D341Med (cell line): ENCODE results near the gene PVRIG.
A peak's percentile ranks its signal among the peaks of the same experiment; 100 is the strongest.
"Not testable (repeated sequence)": the region's sequence is repeated elsewhere in the genome, so short reads cannot be mapped to it uniquely, and the experiment has no call there.

ENCODE experiments used
- DNase-seq: peaks from one replicate; pipeline ENCODE4 v3.0.0; 2012; ENCODE audit warnings: low spot score

The PVRIG gene

DNA sequence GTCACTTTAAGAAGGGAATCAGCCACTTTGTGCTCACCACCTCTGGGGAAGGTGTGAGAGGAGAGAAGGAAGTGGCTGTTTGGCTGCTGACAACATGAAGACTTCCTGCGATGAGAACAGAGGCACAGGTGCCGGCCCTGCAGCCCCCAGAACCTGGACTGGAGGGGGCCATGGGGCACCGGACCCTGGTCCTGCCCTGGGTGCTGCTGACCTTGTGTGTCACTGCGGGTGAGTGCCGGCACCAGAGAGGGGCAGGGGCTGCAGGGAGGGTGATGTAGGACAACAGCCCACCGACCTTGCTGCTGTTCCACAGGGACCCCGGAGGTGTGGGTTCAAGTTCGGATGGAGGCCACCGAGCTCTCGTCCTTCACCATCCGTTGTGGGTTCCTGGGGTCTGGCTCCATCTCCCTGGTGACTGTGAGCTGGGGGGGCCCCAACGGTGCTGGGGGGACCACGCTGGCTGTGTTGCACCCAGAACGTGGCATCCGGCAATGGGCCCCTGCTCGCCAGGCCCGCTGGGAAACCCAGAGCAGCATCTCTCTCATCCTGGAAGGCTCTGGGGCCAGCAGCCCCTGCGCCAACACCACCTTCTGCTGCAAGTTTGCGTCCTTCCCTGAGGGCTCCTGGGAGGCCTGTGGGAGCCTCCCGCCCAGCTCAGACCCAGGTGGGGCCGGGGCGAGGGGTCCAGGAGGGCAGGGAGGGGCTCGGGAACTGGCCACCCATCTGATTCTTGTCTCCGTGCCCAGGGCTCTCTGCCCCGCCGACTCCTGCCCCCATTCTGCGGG, at the start of gene PVRIG:
PVRIG (plus strand) TSS at position 149 of the 785 bp plus-strand sequence; CDS start at position 171, 22 bp downstream.
- DNase-seq: not testable (repeated sequence)

DNA sequence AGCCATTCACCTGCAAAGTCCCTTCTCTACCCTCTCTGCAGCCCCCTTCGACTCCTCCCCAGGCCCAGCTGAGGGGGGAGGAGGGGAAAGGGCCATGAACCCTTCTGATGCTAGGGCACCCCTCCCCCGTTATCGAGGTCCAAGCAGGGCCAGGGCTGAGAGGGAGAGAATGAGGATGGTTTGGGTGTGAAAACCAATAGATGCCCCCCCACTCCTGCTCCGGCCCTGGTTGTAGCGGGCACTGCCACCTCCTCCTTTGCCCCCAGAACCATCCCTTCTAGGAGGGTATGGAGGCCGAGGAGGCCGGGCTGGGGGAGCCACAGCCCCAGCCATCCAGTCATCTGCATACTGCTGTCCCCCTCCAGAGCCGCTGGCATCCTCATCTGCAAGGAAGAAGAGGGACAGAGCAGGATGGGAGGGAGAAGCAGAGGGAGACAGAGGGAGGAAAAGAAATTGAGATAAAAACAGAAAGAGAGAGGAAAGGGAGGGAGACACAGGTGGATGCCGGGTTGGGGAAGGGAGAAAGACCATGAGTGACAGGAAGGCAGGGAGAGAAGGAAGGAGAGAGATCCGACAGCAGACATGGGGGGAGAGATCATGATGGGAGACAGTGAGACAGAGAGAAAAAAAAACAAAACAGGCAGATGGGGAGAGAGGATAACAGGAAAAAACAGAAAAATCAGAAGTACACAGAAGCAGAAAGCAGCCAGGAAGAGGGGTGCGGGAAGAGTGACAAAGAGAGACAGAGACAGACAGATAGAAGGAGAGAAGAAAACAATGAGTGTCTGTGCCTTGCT, 49.5 kb upstream of the PVRIG start:
- no peak for DNase-seq

DNA sequence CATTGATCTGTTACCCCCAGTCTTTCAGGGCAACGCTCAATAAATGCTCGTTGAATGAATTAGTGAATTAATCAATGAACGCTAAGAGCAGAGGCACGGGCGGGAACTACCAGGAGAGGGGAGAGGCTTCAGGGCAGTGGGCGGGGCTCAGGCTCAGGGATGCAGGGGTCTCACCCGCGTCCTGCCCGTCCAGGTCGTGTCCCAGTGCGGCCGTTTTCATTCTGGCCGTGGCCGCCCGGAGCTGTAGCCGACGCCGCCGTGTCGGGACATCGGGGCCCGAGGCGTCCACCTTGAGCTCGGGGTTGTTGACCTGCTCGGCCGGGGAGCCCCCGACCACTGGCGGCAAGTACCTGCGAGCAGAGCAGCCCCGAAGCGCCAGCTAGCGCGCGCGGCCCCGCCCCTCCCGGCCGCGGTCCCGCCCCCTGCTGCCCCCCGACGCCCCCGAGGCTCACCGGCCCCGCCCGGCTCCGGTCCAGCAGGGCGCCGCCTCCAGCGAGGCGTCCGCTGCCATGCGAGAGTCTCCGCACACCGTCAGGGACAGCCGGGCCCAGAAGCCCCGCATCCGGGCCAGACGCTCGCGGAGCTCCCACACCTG, 48.6 kb upstream of the PVRIG start:
- no peak for DNase-seq

DNA sequence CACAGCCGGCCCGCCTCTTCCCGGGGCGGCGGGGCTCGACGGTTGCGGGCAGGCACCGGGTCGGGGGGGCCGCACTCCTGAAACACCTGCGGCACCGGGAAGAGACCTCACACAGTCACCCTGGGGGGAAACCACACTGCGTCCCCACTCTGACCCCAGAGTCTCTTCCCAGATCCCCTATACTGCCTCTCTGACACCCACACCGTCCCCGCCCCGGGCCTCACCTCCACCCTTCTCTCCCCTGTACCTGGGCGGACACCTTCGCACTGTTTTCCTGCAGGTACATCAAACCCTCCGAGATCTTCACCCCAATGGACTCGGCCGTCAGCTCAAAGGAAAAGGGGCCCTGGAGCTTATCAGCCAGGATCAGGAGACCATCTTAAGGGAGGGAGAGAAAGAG, 47.9 kb upstream of the PVRIG start:
- no peak for DNase-seq

DNA sequence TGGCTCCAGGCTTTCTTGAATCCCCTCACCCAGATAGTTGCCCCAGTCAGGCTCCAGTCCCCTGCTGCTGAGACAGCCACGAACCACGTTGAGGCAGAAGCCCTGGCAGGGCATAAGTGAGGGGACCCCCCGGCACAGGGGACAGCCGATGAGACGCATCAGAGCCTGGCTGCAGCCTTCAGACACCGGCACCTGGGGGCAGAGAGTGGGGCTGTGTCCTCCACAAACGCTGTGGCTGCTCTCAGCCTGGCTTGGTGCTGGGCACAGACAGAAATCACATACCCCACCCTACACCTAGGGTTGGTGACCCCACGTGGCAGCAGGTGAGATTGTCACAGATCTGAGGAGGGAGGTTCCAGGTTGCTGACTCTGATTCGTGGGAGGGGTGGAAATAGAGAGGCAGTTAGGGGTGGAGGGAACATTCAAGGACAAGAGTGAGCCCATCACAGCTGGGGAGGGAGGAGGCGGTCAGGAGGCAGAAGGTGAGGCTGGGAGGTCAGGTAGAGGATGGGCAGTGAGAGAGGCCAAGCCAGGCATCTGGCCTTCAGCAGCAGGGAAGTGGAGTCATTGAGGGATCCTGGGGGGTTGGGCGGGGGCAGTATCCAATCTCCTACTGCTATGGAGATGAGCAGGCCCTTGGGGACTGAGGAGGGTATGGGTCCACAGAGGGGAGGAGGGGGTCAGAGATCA, 45.8 kb upstream of the PVRIG start:
- no peak for DNase-seq

DNA sequence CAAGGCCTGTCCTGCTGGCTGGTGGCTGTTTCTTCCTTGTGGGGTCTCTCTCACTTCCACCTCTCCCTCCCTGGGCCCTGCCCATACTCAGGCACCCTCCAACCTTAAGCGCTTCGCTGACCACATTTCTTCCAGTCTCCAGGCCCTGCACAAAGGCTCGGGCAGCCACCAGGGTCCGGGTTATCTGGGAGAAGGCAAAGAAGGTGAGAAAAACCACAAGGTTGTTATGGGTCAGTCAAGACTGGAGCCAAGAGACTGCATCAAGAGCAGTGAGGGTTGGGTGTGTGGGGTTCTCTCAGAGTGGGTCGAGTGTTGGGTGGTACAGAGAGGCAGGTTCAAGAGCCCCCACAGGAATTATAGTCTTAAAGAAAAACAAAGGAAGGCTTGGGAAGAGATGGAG, 45.2 kb upstream of the PVRIG start:
- DNase-seq: no peak

DNA sequence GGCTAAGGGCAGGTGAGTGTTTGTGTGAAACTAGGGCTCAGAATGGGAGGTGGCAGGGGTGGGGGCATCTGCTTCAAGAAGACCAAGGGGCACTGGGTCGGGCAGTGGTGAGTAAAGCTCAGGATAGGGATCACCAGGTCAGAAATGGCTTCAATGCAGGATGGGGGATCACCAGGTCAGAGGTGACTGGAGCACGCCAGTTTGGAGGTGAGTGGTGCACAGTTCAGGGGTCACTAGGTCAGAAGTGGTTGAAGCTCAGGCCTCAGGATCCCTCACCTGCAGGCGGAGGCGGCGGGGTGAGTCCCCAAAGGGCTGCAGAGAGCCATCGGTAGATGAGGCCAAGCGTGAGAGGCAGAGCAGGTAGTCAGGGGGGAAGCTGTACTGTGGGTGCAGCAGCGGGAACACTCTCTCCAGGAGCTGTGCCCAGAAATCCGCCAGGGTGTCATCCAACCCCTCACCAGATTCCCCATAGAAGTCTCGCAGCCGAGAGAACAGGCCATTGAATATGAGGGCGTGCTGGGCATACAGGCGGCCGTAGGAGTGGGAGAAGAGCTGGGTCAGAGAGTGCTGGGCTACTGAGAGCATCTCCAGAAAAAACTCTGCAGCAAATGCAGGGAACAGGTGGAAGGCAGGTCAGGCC, 44.3 kb upstream of the PVRIG start:
- DNase-seq: no peak

DNA sequence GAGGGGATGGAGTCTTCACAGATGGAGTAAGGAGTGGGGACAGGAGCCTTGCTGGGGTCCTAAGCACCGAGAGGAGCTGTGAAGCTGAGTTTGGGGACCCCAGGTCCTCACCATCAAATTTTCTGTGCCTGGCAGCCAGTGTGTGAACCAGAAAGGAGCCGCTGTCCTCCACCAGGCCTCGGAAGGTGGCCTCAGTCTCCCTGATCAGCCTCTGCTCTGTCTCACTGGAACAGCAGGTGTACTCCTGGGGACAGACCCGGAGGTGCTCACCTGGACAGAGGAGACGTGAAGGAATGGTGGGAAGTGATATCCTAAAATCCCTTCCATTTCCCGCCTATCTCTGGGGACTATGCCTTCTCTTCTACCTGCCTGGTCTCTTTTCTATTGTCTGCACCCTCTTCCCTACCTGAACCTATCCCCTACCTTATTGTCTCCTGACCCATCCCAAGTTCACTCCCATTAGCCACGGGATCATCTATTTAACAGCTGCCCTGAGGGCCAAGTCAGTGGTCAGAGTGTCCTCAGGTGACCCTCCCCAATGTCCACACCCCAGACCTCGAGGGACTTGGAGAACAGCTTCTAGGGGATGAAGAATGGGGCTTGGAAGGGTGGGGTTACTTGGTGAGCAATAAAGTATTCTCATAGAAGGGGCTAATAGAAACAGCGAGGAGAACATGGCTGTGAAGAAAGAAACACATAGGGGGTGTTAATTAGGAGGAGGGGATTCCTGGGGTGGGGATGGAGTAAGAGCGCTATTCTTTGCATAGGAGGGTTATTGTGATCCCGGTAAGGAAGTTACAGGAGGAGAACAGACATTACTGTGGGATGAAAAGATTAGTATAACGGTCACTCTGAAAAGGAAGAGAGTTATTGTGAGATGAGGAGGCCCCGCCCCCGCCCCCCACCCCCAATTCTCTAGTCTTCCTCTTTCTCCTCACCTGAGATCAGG, 43.4 kb upstream of the PVRIG start:
- DNase-seq: peak; percentile 18

DNA sequence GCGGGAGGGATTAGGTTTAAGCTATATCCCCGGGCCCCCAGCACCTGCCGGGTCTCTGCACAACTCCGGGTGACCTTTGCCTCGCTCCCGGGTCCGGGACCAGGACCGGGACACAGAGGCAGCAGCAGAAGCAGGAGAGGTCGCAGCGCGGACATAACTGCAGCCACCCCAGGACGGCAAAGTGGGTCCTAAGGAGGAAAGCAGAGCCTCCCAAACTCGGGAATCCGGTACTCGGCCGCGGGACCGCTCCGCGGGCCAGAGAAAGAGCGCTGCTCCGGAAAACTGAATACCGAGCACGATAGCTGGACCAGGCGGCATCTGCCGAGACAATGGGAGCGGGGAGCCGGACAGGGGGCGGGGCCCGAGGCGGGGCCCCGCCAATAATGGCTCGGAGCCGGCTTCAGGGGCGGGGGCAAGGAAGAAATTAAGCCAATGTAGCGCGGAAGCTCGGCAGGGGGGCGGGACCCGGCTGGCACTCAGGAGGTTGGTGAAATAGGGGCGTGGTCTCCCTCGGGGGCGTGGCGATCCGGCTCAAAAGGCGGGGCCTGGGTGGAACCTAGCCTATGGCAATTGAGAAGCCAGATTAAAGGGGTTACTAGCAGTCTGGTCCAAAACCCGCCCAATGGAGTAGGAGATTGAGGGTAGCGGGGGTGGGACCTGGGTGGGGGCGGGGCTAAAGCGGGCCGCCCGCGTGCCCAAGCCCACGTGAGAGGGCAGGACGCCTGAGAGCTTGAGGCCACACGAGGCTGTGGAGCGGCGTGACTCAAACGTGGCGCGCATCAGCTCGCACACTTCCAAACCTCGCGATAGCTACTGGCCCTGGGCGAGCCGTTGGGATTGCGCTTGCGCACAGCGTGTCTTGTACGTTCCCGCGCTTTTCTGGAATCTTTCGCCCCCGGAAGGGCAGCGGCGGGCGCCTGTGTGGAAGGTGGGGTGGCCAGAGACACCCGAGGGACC, 42.4 kb upstream of the PVRIG start, which contains the start of the genes GPC2 and STAG3:
GPC2 (minus strand) TSS at position 337 of the 957 bp plus-strand sequence; CDS start at position 155, 182 bp downstream.
STAG3 (plus strand) TSS at position 874 of the 957 bp plus-strand sequence. CDS start 2,639 bp downstream, outside the sequence.
- DNase-seq: peak; percentile 89

DNA sequence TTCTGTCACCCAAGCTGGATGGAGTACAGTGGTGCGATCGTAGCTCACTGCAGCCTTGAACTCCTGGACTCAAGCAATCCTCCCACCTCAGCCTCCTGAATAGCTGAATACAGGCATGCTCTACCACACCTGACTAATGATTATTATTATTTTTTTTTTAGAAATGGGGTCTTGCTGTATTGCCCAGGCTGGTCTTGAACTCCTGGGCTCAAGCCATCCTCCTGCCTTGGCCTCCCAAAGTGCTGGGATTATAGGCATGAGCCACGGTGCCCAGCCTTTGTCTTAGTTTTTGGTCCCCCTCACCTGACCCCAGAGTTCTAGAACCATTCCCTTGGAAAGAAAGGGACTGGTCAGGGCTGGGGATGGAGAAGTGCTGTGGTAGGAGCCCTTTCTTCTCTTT, 39.7 kb upstream of the PVRIG start:
- not testable (repeated sequence) for DNase-seq

DNA sequence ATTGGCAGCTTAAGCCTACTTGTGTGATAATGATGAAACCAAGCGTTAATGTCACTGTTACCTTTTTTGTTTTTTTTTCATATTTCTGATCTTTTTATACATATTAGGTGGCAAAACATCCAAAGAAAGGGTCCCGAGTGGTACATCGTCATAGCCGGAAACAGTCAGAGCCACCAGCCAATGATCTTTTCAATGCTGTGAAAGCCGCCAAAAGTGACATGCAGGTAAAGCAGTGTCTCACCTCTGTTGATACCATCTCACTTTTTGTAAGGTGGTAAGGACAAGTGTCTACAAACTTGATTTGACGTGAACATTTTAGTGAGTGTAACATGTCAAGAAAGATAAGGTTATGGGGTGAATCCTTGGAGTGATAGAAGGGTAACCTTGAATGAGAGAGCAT, 37.1 kb upstream of the PVRIG start:
- DNase-seq: not testable (repeated sequence)

DNA sequence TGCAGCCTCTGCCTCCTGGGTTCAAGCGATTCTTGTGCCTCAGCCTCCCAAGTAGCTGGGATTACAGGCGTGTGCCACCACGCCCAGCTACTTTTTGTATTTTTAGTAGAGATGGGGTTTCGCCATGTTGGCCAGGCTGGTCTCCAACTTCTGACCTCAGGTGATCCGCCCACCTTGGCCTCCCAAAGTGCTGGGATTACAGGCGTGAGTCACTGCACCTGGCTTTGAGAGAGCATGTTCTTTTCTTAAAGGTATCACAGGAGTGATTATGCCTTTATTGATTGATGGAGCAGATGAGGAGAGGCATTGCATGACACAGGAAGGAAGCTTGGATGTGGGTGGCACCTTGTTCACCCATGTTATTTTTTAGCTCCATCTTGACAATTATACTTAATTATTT, 36.7 kb upstream of the PVRIG start:
- DNase-seq: not testable (repeated sequence)

DNA sequence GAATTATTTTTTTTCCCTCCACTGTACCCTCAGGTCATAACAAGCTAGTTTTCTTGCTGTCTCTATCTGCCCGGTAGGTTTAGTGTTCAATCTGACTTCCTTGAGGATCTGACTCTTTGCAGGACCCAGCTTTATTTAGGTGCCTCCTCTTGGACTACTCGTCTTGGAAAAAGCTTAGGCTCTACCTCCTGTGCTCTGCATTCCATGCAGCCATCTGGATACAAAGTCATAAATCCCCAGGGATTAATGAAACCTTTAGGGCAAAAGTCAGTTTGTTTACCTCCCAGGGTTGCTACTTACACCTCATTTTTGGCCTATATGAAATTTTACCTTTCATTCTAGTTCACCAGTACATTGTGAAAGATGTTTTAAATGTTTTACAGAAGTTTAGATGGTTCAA, 34.0 kb upstream of the PVRIG start:
- no peak for DNase-seq

DNA sequence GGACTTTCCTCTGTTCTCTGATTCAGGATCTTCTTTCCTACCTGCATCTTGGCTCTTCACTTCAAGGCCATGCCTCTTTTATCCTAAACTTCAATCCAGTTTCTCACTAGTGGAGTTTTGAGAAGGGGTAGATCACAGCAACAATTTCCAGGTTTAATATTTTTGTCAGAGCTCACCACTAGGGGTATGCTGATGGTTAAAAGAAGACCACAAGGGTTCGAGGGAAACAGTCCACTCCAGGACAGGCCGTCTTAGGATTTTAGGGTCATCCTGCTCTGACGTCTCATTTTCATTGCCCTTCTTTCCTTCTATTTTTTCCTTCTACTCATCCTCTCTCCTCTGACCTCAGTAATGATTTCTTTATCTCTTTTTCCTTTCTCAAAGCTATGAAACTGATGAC, 30.7 kb upstream of the PVRIG start:
- DNase-seq: no peak

DNA sequence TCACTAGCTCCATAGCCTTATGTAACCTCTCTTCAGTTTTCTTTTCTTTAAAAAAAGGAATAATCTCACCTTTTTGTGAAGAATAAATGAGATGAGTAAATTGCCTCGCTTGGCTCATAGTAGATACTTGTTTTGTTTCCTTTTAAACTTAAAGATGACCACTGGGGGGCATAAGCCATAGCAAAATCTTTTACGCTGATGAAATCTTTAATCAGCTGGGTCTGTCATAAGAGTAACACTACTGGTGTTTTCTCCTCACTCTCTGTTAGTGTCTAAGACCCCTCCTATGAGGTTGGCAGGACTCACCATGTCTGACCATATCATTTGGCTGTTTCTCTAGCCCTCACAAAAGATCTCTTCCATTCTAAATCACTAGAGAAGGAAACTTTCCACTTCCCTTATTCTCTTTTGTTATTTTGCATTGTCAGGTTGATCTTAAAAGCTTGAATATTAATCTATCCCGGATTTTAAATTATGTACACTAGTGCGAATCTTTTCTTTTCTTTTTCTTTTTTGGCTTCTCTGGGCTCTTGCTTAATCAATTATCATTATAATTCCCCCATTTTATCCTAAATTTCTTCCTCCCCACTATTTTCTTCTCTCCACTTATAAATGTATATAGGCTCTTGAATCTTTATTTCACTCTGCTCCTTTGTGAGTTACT, 29.6 kb upstream of the PVRIG start:
- DNase-seq: no peak

DNA sequence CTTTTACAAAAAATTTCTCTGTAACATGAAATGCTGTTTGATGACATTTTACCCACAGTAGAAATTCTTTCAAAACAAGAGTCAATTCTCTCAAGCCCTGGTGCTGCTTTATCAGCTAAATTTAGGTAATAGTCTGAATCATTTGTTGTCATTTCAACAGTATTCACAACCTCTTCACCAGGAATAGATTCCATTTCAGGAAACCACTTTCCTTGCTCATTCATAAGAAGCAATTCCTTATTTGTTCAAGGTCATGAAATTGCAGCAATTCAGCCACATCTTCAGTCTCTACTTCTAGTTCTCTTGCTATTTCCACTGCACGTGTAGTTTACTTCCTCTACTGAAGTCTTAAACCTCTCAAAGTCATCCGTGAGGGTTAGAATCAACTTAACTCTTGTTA, 28.0 kb upstream of the PVRIG start:
- DNase-seq: no peak

DNA sequence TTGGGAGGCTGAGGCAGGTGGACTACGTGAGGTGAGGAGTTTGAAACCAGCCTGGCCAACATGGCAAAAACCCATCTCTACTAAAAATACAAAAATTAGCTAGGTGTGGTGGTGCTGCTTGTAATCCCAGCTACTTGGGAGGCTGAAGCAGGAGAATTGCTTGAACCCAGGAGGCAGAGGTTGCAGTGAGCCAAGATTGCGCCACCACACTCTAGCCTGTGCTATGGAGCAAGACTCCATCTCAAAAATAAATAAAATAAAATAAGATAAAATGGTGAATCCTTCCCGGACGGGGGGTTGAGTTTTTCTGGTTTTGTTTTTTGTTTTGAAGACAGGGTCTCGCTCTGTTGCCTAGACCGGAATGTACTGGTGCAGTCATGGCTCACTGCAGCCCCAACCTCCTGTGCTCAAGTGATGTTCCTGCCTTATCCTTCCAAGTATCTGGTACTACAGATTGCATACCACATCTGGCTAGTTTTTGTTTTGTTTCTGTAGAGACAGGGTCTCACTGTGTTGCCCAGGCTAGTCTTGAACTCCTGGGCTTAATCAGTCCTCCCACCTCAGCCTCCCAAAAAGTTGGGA, 27.4 kb upstream of the PVRIG start:
- not testable (repeated sequence) for DNase-seq

DNA sequence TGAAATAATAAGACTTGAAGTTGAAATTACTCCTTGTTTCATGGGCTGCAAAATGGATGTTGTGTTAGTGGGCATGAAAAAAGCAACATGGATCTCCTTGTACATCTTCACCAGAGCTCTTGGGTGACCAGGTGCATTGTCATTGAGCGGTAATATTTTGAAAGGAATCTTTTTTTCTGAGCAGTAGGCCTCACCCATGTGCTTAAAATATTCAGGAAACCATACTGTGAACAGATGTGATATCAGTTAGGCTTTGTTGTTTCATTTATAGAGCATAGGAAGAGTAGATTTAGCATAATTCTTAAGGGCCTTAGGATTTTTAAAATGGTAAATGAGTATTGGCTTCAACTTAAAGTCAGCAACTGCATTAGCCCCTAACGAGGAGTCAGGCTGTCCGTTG, 26.8 kb upstream of the PVRIG start:
- no peak for DNase-seq
